Upper lobe of right lung (tissue), 1 donor: ENCODE results near the gene PRM1. TPM values are rescaled to one million over a fixed set of nuclear protein-coding genes. Genes with fewer than 3 reads are reported as not detected.

ENCODE experiments used
- ATAC-seq: fragments of 200-7000 bp; cut with Tn5 transposase; one replicate; pipeline ENCODE4 v1.9.1; 2020; ENCODE audit warnings: mild to moderate bottlenecking, moderate library complexity
- DNase-seq: peaks from one replicate; pipeline ENCODE4 v3.0.0-alpha.2; 2020
- H3K27ac ChIP-seq: fragments of 200-600 bp; one replicate; pipeline ENCODE4 v1.8.0; 2022
- H3K27me3 ChIP-seq: fragments of 200-600 bp; one replicate; pipeline ENCODE4 v1.8.0; 2022; ENCODE audit warnings: mild to moderate bottlenecking
- H3K36me3 ChIP-seq: fragments of 200-600 bp; one replicate; pipeline ENCODE4 v1.8.0; 2022
- H3K4me1 ChIP-seq: fragments of 200-600 bp; one replicate; pipeline ENCODE4 v1.8.0; 2022
- H3K4me3 ChIP-seq: fragments of 200-600 bp; one replicate; pipeline ENCODE4 v1.8.0; 2022; ENCODE audit warnings: mild to moderate bottlenecking
- H3K9me3 ChIP-seq: fragments of 200-600 bp; one replicate; pipeline ENCODE4 v1.8.0; 2022
- CTCF ChIP-seq: fragments of 200-600 bp; IDR thresholded peaks from one replicate; pipeline ENCODE4 v1.8.0; 2022; ENCODE audit warnings: antibody characterized with exemption
- intact Hi-C: fragments of 100-400 bp; cut with DNase I; formaldehyde crosslinking; loops from one replicate; pipeline ENCODE4 v1.11.0; 2022
- total RNA-seq: library from RNA; stranded (reverse); fragmentation: NEBNext Ultra II Directional; extraction: Animal tissue kit (Norgen Biotek cat#: 25700); gene quantifications from one replicate; pipeline ENCODE4 v1.2.1, GENCODE V29; 2021
- donor health status: DM: no; HTN: yes; CAD: no; lungs with severe emphysema.

Gene PRM1
- total RNA-seq, 1 donor from 2014 or later: not detected

- no peak overlapping the region for H3K27ac ChIP-seq
- no peak for DNase-seq
Measured at GRCh38 chr16:11278681-11279628, 2.2 kb downstream of the PRM1 start.

GRCh38 chr16:11277607-11278337 lies 3.4 kb downstream of the PRM1 start:
- H3K36me3 ChIP-seq: no peaks in the 10 kb centered on the region
- no peak for DNase-seq
- H3K4me1 ChIP-seq: no peaks in the 10 kb centered on the region
- intact Hi-C loops: no loop called here
- ATAC-seq: no peak
- no peaks in the 10 kb centered on the region for H3K27me3 ChIP-seq
- H3K27ac ChIP-seq: no peak overlapping the region
- no peaks in the 10 kb centered on the region for H3K9me3 ChIP-seq
- no peak for TF ChIP-seq CTCF
- no peak overlapping the region for H3K4me3 ChIP-seq

More at GRCh38 chr16:11278681-11279628, 2.2 kb downstream of the PRM1 start:
- Histone ChIP-seq H3K27me3 (no peaks in the 10 kb centered on the region), H3K36me3 (no peaks in the 10 kb centered on the region), H3K4me1 (no peaks in the 10 kb centered on the region), H3K4me3 (no peak overlapping the region), H3K9me3 (no peaks in the 10 kb centered on the region)
- ATAC-seq: no peak
- no peak for TF ChIP-seq CTCF
- intact Hi-C loops: no loop called here

- intact Hi-C loops: no loop called here
- Histone ChIP-seq H3K4me3 (no peak overlapping the region), H3K27ac (no peak overlapping the region), H3K9me3 (no peaks in the 10 kb centered on the region), H3K27me3 (no peaks in the 10 kb centered on the region), H3K4me1 (no peaks in the 10 kb centered on the region), H3K36me3 (no peaks in the 10 kb centered on the region)
- no peak for TF ChIP-seq CTCF
- DNase-seq: no peak
- no peak for ATAC-seq
Measured at GRCh38 chr16:11276896-11277593, 4.1 kb downstream of the PRM1 start.

- H3K36me3 ChIP-seq: no peaks in the 10 kb centered on the region
- no peaks in the 10 kb centered on the region for H3K27me3 ChIP-seq
- H3K9me3 ChIP-seq: no peaks in the 10 kb centered on the region
- H3K4me1 ChIP-seq: no peaks in the 10 kb centered on the region
- intact Hi-C loops: no loop called here
- ATAC-seq: no peak
- H3K4me3 ChIP-seq: no peak within 1 kb of the TSS
- H3K27ac ChIP-seq: no peak within 1 kb of the TSS
- no peak for DNase-seq
- TF ChIP-seq CTCF: no peak
Measured at GRCh38 chr16:11276143-11276895, 4.8 kb downstream of the PRM1 start, which contains the start of gene PRM2. PRM2 (minus strand) TSS chr16:11276480; CDS start chr16:11276370, 110 bp downstream.

- Histone ChIP-seq H3K36me3 (no peaks in the 10 kb centered on the region), H3K27ac (no peak overlapping the region), H3K9me3 (no peaks in the 10 kb centered on the region), H3K4me1 (no peaks in the 10 kb centered on the region), H3K27me3 (no peaks in the 10 kb centered on the region), H3K4me3 (no peak overlapping the region)
- no peak for DNase-seq
- no peak for ATAC-seq
- intact Hi-C loops: no loop called here
- TF ChIP-seq CTCF: no peak
Measured at GRCh38 chr16:11274964-11275363, 6.2 kb downstream of the PRM1 start.
